ENCODE measurements around the gene ANKFN1.

Gene ANKFN1

DNA sequence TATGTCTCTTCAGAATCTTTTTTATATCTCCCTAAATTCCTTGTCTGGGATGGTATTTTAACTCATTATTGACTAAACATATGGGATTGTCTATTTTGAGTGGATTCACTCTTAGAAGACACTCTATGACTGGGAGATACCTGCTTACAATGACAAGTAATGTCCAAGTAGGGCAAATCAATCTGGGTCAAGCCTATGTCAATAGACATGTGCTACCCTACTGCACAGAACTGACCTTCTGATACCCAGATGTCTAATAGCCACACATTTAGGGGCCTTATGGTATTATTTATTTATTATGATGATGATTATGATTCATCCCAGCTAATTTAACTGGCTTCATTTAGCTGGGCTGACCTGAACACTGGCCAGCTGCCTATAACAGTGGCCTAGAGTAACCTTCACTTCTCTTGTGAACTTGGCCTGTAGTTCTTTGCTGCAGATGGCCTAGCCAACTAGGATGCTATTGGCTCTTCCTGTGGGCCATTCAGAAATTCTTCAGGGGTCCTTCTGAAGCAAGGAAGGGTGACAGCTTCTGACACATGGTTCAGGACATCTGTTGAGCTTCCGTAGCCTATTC is 138.0 kb downstream of the ANKFN1 start:
- no peak for DNase-seq

DNA sequence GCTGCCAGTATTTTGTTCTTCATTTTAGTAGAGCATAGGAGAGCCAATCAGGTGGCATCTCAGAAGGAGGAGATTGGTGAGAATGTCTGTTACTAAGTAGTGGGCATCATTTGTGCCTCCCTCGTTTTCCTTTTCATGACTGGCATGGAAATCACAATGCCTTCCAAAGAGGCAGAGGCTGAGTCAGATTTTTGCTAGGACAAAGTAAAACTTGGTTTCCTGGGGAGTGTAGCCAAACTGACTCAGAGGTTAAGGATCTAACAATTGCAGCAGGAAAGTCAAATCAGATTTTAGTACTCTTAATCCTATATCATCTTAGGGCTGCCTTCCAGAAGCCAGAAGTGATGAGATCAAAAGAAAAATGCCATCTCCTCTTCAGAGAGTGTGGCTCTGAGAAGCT is 138.7 kb downstream of the ANKFN1 start:
- DNase-seq: no peak

DNA sequence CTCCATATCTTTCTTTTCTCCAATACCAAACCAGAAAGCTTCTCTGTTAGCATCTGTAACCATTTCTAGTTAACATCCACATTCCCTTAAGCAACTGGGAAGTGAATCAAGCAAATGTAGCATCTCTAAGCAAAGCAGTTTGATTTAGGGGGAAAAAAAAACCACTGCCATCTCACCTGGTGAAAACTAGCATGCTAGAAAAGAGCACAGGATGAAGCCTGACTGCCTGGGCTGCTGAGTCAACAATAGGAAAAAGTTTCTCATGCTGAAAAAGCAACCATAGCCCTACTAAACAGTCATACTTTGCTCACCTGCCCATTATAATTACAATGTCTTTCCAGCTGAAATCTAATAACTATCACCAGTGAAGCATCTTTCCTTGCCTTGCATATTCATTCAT is 139.3 kb downstream of the ANKFN1 start:
- DNase-seq: no peak

DNA sequence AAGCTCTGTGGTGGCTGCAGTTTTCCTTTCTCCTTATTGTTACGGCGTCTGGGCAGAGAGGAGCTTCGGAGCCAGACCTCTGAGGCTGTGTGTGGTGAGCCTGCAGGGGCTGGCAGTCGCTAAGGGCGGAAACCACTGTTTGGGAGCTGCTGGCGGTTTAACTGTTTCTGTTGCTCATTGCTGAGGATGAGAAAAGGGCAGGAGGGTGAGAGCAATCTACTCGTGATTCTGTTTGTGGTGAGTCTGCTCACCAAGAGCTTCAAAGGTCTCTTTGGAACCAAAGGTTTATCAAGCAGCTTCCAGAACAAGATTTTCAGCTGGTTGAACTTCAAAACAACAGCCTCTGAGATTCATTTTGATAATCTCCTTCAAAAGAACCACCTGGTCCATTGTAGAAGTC is 143.9 kb downstream of the ANKFN1 start:
- DNase-seq: peak; percentile 60

DNA sequence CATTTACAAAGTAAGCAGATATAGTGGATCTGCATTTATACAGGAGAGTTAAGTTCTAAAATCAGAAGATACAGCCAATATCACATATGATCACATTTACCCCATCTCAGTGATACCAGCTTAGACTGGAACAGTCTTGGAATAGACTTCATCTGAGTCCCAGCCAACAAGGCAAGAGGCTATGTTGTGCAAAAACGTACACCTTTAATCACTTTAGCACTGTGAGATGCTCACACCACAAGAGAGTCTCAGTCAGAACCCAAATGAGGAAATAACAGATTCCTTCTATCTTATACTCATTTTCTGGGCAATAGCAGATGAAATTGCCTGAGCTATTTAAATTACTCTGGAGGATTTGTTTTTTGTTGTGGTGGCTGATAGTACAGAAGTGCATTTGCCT is 145.6 kb downstream of the ANKFN1 start:
- DNase-seq: no peak

DNA sequence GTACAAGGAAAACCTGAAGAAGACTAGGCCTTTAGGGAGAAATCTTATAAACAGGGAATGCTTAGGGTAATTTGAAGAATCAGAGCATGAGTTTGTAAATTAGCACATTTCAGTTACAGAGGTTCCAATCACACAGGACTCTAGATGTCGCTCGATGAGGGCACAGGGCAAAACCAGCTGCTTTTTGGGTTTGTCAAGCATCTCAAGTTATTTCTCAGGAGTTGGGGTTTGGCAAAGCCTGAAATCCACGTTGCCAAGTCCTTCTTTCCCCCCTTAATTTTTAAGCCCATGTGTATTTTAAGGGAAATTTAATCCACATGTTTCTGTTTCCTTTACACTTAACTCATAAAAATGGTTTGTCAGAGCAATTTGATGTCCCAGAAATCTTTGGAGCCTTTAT is 146.9 kb downstream of the ANKFN1 start:
- no peak for DNase-seq

DNA sequence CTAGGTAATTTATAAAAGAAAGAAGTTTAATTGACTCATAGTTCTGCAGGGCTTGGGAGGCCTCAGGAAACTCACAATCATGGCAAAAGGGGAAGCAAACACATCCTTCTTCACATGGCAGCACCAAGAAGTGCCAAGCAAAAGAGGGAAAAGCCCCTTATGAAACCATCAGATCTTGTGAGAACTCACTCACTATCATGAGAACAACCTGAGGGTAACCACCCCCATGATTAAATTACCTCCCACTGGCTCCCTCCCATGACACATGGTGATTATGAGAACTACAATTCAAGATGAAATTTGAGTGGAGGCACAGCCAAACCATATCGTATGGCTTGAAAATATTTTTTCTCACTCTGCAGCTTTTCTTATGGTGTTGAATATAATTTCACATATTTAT is 151.7 kb downstream of the ANKFN1 start:
- DNase-seq: no peak

DNA sequence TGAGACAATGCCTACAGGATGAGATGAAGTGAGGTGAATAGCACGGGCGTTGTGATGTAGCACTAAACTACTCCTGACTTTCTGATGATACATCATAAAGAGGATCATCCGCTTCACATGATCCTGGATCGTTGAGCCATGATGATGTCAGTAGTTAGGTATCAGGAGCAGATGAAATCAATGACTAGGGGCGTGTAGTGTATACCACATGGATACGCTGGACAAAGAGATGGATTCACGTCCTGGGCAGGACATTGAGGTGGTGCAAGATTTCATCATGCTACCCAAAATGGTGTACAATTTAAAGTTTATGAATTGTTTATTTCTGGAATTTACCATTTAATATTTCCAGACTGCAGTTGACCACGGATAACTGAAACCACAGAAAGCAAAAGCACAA is 156.6 kb downstream of the ANKFN1 start:
- DNase-seq: no peak

DNA sequence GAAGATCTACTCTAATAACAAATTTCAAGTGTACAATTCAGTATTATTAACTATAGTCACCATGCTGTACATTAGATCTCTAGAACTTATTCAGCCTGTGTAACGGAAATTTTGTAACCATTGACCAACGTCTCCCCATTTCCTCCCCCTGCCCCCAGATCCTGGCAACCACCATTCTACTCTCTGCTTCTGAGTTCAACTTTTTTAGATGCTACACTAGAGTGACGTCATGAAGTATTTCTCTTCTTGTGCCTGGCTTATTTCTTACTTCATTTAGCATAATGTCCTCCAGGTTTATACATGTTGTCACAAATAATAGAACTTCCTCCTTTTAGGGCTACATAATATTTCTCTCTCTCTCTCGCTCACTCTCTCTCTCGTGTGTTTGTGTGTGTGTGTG is 157.5 kb downstream of the ANKFN1 start:
- no peak for DNase-seq

DNA sequence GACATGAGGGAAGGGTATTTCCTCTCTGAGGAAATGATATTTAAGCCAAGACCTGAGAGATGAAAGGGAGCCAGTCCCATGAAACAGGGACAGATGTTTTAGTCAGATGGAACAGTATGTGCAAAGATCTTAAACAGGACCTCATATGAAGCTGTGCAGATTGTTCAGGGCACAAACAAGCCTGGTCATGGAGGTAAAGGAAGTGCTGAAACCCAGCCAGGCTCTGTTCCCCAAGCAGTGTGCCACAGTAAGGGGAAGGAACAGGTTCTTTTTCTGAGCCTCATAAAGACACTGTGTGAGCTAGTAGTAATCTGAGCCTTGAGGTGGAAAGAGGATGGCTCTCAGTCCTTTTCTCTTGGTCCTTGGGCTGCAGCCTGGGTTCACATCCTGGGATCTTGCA is 159.9 kb downstream of the ANKFN1 start:
- no peak for DNase-seq

DNA sequence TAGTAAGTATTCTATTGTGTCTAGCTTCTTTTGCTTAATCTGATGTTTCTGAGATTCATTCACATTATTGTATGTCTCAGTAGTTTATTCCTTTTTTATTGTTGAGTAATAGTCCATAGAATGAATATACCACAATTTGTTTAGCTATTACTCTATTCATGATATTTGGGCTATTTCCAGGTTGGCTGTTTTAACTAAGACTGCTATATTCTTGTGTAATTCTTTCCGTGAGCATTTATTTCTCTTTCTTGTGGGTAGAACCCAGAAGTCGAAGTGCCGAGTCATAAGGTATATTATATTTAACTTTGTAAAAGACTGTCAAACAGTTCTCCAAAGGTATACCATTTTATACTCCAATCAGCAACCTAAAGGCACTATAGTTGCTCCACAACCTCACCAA is 160.8 kb downstream of the ANKFN1 start:
- no peak for DNase-seq

DNA sequence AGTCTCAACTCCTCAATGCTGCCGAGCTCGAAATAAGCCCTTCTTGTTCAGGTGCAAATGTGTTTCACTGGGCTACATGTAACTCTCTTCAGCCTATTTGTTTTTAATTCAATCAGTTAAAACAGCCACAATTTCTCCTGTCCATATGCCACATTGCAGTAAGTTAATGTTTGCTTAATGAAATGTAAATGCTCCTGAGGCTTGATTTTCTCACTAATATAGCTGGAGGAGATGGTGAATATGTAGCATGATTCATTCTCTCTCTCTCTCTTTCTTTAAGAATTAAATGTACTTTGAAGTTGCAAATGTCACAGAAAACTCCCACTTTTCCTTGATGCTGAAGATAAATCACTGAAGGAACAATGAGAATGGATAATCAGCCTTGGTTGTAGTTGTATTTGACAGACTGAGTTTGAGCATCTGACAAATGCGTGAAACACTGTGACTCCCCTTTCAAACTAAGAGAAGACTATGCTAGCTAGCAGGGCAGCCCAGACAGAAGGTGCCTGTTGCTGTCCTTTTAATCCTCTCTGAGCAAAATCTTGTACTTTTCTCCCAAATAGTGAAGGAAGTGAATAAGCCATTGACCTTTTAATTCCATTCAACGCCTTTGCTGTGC is 161.8 kb downstream of the ANKFN1 start:
- no peak for DNase-seq

DNA sequence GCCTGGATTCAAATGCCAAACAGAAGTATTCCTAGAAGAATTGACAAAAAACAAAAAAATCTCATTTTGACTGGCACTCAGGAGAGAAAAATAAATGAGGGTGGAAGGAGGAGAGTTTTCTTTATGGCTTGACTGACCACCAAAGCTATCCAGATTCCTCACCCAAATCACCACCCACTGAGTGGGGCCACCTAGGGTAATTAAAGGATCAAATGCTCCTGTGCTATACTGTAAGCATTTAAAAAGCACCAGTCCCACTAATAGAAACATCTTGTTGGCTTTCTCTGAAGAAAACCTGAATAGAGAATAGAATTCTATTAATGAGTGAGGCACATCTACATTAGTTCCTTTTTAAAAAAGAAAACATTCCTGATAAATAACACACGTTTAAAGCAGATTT is 163.3 kb downstream of the ANKFN1 start:
- DNase-seq: no peak

DNA sequence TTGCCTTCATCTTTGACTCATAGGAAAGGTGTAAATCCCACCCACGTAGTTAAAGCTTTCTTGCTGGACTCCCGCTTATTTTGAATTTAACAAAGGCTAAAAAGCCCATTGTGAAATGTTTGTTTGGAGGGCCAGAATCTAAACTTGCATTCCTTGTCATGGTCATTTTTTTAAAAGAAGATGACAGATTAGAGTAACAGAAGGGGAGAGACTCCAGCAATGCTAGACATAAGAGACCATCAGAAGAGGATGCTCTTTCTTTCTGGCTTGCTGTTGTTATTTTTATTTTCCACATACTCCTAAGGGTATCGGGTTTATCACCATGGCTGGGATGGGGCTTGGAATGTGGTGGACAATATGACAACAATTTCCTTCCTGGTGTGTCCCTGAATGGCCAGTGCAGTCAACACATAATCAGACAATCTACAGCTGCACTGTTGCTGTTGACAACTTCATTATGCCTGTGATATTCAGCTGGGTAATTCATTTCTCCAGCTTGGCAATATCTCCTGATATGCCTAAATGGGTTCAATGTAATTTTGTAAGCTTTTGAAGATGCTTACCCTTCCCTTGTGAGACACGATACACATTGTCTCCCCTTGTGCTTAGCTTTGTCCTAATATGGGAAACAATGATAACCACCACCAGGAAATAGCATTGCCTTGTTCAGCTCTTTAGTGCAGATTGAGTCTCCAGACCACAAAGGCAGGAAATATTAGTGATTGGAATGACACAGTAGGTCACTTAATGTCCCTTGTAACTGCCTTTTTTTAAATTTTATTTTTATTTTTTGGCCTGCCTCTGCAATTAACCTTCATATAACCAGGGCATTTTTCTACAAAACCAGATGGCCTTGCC is 164.3 kb downstream of the ANKFN1 start:
- no peak for DNase-seq

DNA sequence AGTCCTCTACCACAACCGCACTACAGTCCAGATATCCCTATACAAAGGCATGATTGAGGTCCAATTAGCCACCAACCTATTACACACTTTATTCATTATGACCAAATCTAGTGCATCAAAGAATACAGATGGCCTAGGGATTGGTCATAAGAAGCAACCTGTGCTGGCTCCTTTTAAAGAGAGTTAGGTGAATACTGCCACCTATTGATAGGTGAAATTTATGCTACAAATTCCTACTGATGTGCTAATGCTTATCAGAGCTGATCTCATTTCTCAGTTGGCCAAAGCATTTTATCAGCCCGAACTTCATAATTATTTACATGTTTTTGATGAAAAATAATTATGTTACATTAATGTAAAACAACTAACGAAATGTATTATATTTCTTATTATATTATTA is 166.3 kb downstream of the ANKFN1 start:
- DNase-seq: no peak

DNA sequence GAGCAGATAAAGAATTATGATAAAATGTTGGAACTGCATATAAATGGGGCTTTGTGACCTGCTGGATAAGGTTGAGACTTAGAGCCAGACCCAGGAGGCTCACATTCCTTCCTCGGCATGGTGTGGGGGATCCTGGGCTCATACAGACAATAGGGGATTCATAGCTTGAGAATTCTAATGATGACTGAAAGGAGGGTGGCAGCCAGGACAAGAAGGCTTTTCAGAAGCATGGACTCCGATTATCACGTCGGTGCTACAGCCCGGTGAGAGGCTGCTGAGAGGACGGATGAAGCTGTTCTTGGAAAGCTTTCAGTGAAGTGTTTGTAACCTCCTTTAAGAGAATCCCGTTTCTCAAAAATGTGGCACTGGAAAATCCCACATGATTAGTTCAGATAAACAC is 167.2 kb downstream of the ANKFN1 start:
- no peak for DNase-seq

DNA sequence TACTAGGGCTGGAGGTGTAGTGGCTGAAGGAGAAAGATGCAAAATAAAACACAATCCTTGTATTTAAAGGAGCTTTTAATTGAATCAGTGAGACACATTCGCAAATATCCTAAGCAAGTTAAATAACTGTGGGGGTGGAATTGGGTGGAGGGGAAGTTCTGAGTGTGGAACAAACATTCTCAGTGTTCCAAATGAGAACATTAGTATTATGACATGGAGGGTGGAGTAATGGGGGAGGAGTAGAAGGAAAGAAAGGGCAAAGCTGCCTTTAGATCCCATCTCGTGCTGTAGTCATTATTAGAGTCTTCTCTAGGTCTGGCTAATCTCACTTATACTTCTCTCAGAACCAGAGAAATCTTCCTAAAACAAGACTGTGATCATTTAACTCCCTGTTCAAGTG is 169.7 kb downstream of the ANKFN1 start:
- no peak for DNase-seq

DNA sequence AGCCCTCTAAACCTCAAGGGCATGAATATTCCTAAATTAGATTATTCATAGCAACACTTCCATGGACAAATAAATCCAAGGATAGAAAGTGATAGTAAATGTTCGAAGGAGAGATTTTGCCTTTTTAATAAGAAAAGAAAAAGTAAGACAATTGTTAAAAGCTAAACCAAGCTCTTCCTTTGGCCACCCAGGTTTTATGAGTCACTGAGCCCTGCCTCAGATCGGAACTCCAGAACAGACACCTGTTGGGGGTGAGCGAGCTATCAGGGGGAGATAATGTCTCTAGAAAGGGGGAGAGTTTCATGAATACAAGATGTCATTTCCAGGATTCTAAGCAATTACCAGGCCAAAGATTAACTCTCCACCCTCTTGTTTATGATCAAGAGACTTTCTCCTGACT is 171.4 kb downstream of the ANKFN1 start:
- no peak for DNase-seq

DNA sequence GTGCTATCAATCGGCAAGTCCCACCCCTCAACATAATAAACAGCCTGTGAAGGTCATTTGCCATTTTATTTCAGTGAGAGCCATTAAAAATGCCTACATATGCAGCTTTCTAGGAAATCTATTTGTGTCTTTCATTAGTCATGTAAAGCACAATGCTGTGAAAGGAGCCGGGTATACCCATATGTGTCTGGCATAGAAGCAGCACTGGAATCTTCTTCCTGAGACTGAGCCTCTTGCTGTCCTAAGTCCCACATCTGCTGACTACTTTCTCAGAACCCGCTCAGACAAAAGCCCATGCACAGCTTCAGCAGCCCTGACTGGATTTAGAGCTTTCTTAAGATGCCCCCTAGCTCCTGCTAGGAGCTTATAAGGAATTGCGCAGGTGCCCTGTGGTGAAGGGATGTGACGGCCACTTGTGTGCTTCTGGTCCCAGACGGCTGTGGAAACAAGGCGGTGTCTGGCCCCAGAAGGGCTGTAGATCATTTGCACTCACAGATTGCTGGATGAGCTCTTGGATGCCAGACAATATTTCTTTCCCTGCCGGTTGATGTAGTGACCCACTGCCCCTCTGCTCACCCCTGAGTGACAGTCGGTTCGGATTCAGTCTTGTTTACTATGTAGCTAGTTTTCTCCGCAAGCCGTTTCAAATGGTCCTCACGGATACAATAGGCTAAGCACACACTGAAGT is 172.2 kb downstream of the ANKFN1 start:
- DNase-seq: no peak

DNA sequence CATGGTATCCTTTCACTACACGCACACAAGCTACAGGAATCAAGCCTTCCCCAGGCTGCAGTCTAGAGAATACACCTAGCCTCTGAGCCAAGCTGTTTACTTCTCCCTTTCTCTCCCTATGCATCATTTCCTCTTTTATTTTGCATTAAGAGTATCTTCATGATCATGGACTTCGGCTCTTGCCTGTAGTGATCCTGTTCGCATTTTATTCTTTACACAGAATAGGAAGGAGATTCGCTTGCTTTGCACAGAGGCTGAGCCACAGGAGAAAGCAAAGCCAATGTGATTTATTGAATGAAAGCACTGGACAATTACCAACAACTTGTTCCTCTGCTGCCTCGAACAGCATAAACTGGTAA is 172.7 kb downstream of the ANKFN1 start:
- DNase-seq: no peak

DNA sequence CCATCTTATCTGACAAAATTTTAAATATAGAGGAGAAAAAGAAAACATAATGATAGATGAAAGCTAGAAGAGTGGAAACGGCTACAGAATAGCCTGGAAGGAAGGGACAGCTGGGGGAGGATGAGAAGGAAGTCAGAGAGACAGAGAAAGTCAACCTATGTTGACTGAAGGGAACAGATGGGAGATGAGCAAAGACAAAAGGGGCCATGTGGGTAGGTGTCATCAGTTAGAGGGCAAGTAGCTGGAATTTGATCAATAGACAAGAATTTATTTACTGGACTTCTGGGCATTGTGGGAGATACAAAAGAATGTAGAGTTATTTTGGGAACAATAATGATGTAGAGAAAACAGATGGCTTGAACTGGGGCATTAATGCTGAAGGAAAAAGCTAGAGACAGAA is 194.4 kb downstream of the ANKFN1 start:
- no peak for DNase-seq

DNA sequence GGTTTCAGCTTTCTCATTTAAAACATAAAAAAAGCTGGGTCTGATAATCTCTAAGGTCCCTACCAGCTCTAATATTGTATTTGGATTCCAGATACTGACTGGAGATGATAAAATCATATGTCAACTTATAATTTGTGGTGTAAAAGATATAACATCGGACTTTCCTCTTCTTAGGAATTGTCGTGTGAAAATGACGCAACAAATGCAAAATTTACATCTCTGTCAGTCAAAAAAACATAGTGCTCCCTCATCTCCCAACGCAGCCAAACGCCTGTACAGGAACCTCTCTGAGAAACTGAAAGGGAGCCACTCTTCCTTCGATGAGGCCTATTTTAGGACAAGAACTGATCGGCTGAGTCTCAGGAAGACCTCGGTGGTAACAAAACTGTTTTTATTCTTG is 197.3 kb downstream of the ANKFN1 start:
- DNase-seq: no peak

DNA sequence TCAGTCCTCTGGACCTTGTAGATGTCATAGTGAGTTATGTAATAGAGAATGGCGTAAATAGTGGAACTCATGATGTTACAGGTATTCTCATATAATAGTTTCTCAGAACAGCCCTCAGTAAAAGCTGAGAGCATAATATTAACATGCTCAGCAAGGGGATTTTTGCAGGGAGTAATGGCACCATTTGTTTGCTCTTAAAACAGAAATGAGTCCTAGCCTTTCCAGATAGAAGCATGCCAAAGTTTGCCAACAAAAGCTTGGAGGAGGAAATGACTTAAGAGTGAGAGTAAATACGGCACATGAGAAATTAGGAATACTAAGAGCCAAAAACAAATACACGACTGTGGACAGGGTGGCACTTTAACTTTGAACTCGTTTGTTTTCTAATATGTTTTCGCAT is 198.4 kb downstream of the ANKFN1 start:
- no peak for DNase-seq

DNA sequence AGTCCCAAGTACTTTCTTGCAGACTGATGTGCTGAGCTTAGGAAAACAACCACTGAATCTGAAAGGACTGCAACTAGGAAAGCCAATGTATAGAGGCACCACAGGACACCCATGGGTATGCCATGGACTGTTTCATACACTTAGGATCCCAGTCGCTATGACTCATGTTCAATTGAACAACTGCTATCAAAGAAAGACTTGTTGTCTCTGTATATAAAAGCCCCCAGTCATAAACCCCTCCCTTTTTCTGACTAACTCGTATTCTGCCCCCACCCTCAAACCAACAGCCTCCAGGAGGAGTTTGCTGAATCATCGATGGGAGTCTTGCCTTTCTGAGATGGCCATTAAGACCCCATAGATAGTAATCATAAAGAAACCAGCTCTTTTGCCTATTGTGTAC is 205.4 kb downstream of the ANKFN1 start:
- DNase-seq: no peak

Data from activated CD8-positive, alpha-beta memory T cell treated with anti-CD3 and anti-CD28 coated beads for 24 hours (primary cell).